GM12873 (cell line): ENCODE data around the gene EIF4EBP2.

Source experiments
- TF ChIP-seq, protein P1 (sequence below): IDR thresholded peaks from 2 replicates; pipeline ENCODE4 v1.5.1; 2012; ENCODE audit warnings: low read depth, mild to moderate bottlenecking, moderate library complexity, low read length, control low read depth; ENCODE audit not compliant: insufficient read depth; ENCODE audit errors: missing control alignments

EIF4EBP2 gene

DNA sequence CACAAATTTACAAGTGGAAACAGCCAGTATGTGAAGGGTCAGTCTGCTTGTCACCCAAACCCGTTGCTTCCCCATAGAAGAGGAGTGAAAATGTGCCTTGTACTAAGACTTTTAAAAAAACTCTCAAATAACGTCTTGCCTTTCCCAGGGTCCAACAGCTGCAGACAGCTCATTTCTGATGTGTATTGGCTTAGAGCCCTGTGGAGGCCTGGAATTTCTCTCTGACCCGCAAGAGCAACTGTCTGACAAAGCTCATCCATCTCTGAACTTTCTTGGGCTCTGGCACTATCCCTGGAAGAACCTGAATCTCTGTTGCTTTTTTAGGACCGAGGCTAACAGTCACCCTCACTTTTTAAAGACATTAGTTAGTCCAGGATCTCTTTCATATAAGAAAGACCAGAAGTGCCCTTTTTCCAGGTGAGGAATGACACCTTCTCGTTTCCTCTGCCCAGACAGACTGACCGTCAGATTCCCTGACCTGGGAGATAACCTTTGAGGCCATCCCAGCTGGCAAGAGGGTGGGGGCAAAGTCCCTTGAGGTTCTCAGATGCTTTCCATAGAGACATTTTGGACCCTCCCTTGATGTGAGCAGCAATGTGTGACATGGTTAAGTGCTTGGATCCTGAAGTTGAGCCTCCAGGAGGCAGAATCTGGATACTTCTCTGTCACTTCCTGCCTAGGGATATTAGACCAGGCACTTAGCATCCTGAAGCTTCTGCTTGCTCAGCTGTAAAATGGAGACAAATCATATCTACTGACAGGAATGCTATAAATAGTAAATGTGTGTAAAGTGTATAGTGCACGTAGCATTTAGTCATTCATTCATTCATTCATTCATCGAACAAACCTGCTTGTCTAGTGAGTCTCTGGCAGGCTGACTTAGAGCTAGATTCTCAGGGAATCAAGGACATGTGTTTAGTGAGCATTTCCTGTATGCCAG, 42.0 kb downstream of the EIF4EBP2 start:
- TF ChIP-seq, protein P1, sequence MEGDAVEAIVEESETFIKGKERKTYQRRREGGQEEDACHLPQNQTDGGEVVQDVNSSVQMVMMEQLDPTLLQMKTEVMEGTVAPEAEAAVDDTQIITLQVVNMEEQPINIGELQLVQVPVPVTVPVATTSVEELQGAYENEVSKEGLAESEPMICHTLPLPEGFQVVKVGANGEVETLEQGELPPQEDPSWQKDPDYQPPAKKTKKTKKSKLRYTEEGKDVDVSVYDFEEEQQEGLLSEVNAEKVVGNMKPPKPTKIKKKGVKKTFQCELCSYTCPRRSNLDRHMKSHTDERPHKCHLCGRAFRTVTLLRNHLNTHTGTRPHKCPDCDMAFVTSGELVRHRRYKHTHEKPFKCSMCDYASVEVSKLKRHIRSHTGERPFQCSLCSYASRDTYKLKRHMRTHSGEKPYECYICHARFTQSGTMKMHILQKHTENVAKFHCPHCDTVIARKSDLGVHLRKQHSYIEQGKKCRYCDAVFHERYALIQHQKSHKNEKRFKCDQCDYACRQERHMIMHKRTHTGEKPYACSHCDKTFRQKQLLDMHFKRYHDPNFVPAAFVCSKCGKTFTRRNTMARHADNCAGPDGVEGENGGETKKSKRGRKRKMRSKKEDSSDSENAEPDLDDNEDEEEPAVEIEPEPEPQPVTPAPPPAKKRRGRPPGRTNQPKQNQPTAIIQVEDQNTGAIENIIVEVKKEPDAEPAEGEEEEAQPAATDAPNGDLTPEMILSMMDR, result no peak

DNA sequence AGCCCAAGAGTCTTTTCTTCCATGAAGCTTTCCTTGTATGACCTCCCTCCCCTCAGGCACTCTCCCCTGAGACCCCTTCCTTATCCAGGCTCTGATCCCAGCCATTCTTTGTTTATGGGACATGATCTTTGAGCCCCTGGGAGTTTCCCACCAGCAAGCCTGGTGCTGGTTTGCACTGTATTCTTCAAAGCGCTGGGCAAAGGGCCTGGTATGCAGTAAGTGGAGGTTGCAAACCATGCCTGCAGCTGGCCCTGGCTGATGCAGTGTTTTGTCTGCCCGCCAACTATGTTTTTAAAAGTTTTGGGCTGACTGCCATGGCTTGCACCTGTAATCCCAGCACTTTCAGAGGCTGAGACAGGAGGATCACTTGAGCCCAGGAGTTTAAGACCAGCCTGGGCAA, 44.3 kb downstream of the EIF4EBP2 start:
- TF ChIP-seq, protein P1, result no peak

DNA sequence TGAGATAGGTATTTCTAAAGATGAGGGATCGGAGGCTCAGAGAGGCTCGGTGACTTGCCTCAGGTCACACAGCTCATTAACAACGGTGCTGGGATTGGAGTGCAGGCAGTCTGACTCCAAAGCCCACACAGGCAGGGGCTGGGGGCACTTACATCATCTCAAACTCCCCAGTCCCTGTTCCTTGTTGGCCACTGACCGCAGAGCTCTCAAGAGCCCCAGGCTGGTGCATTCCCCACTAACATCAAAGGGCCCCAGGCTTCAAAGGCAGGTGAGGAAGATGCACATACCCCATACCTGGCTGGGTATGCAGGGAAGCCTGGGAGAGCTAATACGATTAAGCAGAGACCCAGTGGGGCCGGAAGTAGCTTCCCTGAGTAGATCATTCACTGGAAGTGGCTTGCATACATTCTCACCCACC, 51.3 kb downstream of the EIF4EBP2 start:
- TF ChIP-seq, protein P1, result no peak

DNA sequence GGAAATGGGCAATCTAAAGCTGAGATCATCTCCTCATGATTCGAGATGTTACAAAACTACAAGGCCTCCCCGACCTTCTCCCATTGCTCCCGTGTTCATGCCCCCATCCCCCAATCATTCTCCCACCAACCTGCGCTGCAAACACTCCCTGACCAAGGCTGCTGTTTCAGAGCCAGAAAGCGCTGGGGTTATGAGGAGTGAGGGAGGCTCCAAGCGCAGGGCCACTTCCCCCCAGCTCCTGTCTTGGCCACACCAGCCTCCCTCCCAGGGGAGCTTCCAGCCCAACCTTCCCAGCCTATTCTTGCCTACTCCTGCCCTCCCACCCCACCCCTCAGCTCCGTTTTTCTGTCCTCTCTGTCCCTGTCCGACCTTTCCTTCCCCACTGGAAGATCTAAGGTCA, 52.2 kb downstream of the EIF4EBP2 start:
- TF ChIP-seq, protein P1, result no peak

DNA sequence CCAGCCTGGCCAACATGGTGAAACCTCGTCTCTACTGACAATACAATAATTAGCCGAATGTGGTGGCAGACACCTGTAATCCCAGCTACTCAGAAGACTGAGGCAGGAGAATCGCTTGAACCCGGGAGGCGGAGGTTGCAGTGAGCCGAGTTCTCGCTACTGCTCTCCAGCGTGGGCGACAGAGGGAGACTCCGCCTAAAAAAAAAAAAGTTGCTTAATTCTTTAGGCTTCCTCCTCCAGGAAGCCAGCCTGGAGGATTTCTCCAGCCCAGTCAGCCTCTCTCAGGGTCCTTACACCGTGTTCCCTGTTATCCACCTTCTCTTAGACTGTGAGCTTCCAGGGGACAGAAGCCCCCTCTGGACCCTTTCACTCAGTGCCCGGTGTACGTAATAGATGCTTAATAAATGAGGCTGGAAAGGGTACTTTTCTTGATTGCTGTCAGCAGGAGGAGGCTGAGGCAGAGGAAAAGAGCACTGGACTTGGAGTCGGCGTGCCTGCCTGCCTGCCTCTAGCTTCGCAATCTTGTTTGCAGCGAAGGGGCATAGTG, 53.9 kb downstream of the EIF4EBP2 start:
- TF ChIP-seq, protein P1, result no peak

DNA sequence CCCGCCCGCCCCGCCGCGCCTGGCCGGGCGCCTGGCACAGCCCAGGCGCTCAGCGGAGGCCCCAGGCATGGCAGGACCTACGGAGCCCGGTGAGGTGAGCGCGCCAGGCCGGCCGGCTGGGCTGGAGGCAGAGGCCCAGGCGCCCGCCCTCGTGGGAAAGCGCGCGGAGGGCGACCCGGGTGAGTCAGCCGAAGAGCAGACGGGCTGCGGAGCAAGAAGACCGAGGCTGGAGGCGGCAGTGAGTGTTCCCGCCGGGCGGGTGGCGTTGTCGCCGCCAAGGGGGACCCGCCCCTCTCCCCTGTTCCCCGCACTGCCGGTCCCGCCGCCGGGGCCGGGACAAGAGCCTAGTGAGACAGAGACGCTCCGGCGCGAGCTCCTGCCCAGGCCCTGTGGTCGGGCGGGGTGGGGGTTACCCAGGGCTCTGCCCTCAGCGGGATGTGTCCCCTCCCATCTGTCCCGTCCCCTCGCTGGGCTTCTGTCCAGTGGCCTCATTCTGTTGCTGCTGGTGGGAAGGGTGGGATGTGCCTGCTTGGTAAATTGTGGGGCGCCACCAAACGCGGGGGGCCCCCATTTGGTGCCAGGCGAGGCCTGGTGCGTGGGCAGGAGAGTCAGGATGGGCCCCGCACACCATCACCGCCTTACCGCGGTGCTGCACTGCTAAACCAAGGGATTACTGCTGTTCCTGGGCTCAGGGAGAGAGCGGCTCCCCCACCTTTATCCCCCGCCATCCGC, 54.5 kb downstream of the EIF4EBP2 start:
- TF ChIP-seq, protein P1, result no peak
